Prostate gland (tissue), 2 donors: ENCODE data around the gene MAF. TPM values are rescaled to one million over a fixed set of nuclear protein-coding genes. Genes with fewer than 3 reads are reported as not detected.

Experiments
- DNase-seq: peaks from one replicate; pipeline ENCODE4 v3.0.0-alpha.2; 2019; ENCODE audit warnings: low spot score
- H3K27ac ChIP-seq, 2 donors: fragments of 200-600 bp; sonication (generic); 2 replicates each; pipeline ENCODE4 v1.5.1; 2017 to 2019
- H3K27me3 ChIP-seq: fragments of 200-600 bp; sonication (generic); replicated peaks from 2 replicates; pipeline ENCODE4 v1.5.1; 2019; ENCODE audit not compliant: insufficient read depth
- H3K36me3 ChIP-seq, 2 donors: fragments of 200-600 bp; sonication (generic); 1 replicate in 1 of 2; 2 replicates in 1 of 2; pipeline versions ENCODE4 v1.5.1 to v1.8.1; 2017 to 2019
- H3K4me1 ChIP-seq: fragments of 200-600 bp; sonication (generic); replicated peaks from 2 replicates; pipeline ENCODE4 v1.5.1; 2019
- H3K4me3 ChIP-seq, 2 donors: fragments of 200-600 bp; sonication (generic); 2 replicates each; pipeline ENCODE4 v1.5.1; 2017 to 2019
- H3K9me3 ChIP-seq: fragments of 200-600 bp; sonication (generic); 2 replicates; pipeline ENCODE4 v1.5.1; 2017
- POLR2A ChIP-seq: fragments of 450-650 bp; IDR thresholded peaks from one replicate; pipeline ENCODE4 v1.6.1; 2016; ENCODE audit warnings: antibody characterized with exemption, mild to moderate bottlenecking
- POLR2AphosphoS5 ChIP-seq: sonication (generic); formaldehyde crosslinking; IDR thresholded peaks from one replicate; pipeline ENCODE4 v1.6.1; 2017; ENCODE audit warnings: antibody characterized with exemption
- WGBS: methylation state at CpG from one replicate; pipeline ENCODE4 v1.1.5; 2018; 5-methylcytosine and 5-hydroxymethylcytosine counted together
- intact Hi-C: fragments of 100-400 bp; cut with DNase I; formaldehyde crosslinking; loops from one replicate; pipeline ENCODE4 v1.14.2; 2022
- total RNA-seq, 2 donors: library from RNA; depleted of rRNA; stranded (reverse); fragments of >200 nt; gene quantifications; one replicate each; pipeline ENCODE4 v1.1.0, GENCODE V29; 2016
- TF ChIP-seq, protein P1 (sequence below), 4 experiments: fragments of 200-600 bp in 2 of 4; fragments of 450-650 bp in 2 of 4; sonication (generic) in 2 of 4; IDR thresholded peaks; 1 replicate in 3 of 4; 2 replicates in 1 of 4; pipeline ENCODE4 v1.5.1; 2016 to 2019; ENCODE audit warnings: antibody characterized with exemption in 4 of 4, mild to moderate bottlenecking in 2 of 4, moderate library complexity in 2 of 4

Gene MAF
- total RNA-seq, 2 donors from 2014 or later: 91.4 to 131 TPM

DNA sequence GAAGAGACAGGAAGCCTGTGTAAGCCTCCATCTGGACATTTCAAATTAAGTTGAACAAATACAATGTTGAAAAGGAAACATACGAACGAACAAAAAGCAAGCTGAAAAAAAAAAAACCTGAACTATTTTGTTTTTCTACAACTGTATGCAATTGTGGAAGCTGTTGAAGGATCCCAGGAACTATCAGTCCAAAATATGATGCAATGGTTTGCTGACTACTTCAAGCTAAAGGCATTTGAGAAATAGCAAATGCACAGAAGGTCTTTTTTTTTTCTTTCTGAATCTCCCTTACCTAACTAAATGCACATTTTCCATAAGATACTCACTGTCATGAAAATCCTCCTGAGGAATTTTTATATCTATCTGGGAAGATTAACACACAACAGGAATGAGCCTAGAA, 40.2 kb downstream of the MAF start:
- TF ChIP-seq, protein P1, sequence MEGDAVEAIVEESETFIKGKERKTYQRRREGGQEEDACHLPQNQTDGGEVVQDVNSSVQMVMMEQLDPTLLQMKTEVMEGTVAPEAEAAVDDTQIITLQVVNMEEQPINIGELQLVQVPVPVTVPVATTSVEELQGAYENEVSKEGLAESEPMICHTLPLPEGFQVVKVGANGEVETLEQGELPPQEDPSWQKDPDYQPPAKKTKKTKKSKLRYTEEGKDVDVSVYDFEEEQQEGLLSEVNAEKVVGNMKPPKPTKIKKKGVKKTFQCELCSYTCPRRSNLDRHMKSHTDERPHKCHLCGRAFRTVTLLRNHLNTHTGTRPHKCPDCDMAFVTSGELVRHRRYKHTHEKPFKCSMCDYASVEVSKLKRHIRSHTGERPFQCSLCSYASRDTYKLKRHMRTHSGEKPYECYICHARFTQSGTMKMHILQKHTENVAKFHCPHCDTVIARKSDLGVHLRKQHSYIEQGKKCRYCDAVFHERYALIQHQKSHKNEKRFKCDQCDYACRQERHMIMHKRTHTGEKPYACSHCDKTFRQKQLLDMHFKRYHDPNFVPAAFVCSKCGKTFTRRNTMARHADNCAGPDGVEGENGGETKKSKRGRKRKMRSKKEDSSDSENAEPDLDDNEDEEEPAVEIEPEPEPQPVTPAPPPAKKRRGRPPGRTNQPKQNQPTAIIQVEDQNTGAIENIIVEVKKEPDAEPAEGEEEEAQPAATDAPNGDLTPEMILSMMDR (IDR thresholded peaks at IDR 0.05): no peak
- no peak for TF ChIP-seq POLR2AphosphoS5
- TF ChIP-seq POLR2A: no peak
- H3K4me1 ChIP-seq: no peaks in the 10 kb centered on the region
- no peaks in the 10 kb centered on the region for H3K36me3 ChIP-seq
- DNase-seq: no peak
- H3K4me3 ChIP-seq: no peak overlapping the region
- no peaks in the 10 kb centered on the region for H3K27me3 ChIP-seq
- whole genome bisulfite sequencing: 75% methylated on average over 2 of the region's 2 CpGs
- H3K9me3 ChIP-seq: no peaks in the 10 kb centered on the region
- intact Hi-C loops: no loop called here
- no peak overlapping the region for H3K27ac ChIP-seq

DNA sequence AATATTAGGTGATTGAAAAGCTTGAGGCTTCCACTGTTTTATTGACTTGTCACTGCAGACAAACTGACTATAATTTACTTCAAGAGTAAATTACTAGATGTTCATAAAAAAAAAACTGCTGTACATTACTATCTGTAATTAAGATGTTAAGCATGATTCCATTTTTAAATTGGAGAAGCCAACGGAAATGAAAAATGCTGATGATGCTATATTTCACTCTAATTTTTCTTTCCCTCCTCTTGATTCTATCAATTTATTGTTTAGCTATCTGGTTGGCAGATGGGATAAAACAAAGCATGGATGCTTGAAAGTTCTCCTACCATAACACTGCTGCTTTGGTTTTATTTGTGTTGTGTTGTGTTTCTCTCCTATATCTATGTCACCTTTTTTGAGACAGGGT, 41.0 kb downstream of the MAF start:
- H3K9me3 ChIP-seq: no peaks in the 10 kb centered on the region
- H3K36me3 ChIP-seq: no peaks in the 10 kb centered on the region
- H3K4me1 ChIP-seq: no peaks in the 10 kb centered on the region
- DNase-seq: no peak
- no peak overlapping the region for H3K4me3 ChIP-seq
- intact Hi-C loops: no loop called here
- no peaks in the 10 kb centered on the region for H3K27me3 ChIP-seq
- 83% methylated on average over 1 of the region's 1 CpG for WGBS
- H3K27ac ChIP-seq: no peak overlapping the region
- TF ChIP-seq POLR2AphosphoS5 (no peak), POLR2A (no peak)
- TF ChIP-seq, protein P1 (IDR thresholded peaks at IDR 0.05): no peak

DNA sequence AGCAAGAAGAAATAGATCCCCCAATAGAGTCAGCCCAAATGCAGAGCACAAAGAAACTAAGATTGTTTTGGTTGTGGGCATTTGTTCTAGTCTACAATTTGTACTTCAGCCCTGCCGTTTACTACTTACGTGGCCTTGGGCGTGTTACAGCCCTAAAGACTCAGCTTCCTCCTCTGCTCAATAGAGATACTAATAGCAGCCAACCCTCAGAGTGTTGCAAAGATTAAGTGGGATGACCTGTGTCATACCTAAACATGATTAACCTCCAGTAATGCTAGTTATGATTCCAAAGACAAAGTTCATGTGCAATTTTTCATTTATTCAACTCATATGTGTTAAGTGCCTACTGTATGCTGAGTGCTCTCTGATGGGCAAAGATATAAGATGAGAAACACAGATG, 43.1 kb downstream of the MAF start:
- H3K27ac ChIP-seq: no peak overlapping the region
- no peaks in the 10 kb centered on the region for H3K4me1 ChIP-seq
- intact Hi-C loops: no loop called here
- 67% methylated on average over 3 of the region's 3 CpGs for WGBS
- no peaks in the 10 kb centered on the region for H3K27me3 ChIP-seq
- no peak for DNase-seq
- no peak overlapping the region for H3K4me3 ChIP-seq
- no peaks in the 10 kb centered on the region for H3K9me3 ChIP-seq
- H3K36me3 ChIP-seq: no peaks in the 10 kb centered on the region
- TF ChIP-seq POLR2A (no peak), POLR2AphosphoS5 (no peak)
- TF ChIP-seq, protein P1 (IDR thresholded peaks at IDR 0.05): no peak

DNA sequence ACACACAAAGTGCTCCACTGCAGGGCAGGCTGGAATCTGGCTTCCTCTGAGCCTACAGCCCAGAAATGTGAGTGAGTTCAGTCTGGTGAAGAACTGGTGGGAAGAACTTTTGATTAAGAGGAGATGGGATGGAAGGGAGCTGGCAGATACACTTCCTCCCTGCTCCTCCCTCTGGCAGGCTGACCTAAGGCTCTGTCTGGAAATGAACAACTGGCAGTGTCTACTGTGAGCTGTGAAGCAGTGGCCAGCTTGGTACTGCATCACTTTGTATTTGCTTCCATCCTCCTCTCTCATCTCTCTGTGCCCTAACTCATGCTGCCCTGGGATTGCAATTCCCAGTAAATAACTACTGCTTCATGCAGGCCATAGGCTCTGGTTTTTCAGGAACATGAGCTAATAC, 45.6 kb downstream of the MAF start:
- Histone ChIP-seq H3K4me1 (no peaks in the 10 kb centered on the region), H3K4me3 (no peak overlapping the region), H3K27me3 (no peaks in the 10 kb centered on the region), H3K27ac (no peak overlapping the region), H3K36me3 (no peaks in the 10 kb centered on the region), H3K9me3 (no peaks in the 10 kb centered on the region)
- DNase-seq: no peak
- TF ChIP-seq, protein P1 (IDR thresholded peaks at IDR 0.05): no peak
- TF ChIP-seq POLR2AphosphoS5: no peak
- no peak for TF ChIP-seq POLR2A
- intact Hi-C loops: no loop called here

DNA sequence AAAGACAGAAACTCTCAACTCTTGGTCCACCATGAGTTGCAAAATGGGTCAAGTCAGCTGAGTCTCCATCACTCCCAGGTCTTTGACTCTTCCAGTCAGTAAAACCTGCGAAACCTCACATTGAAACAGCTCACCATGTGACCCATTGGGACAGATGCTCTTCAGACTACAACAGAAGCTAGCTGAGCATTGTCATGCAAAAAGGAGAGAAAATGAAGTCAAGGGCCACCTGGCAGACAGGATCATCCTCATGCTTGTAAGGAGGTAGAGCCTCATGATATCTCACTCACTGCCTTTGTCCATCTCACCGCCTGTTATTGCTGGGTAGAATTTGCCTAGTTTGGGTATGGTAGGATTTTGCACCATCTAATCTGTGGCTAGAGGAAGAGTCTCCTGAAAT, 50.2 kb downstream of the MAF start:
- no peaks in the 10 kb centered on the region for H3K27me3 ChIP-seq
- no peak overlapping the region for H3K27ac ChIP-seq
- H3K4me1 ChIP-seq: no peaks in the 10 kb centered on the region
- 97% methylated on average over 2 of the region's 2 CpGs for WGBS
- TF ChIP-seq, protein P1 (IDR thresholded peaks at IDR 0.05): no peak
- TF ChIP-seq POLR2A (no peak), POLR2AphosphoS5 (no peak)
- no peaks in the 10 kb centered on the region for H3K9me3 ChIP-seq
- no peaks in the 10 kb centered on the region for H3K36me3 ChIP-seq
- H3K4me3 ChIP-seq: no peak overlapping the region
- intact Hi-C loops: no loop called here
- no peak for DNase-seq
